ENCODE measurements around the gene RIMS1. TPM values are rescaled to one million over a fixed set of nuclear protein-coding genes. Genes with fewer than 3 reads are reported as not detected.

RIMS1 gene, protein sequence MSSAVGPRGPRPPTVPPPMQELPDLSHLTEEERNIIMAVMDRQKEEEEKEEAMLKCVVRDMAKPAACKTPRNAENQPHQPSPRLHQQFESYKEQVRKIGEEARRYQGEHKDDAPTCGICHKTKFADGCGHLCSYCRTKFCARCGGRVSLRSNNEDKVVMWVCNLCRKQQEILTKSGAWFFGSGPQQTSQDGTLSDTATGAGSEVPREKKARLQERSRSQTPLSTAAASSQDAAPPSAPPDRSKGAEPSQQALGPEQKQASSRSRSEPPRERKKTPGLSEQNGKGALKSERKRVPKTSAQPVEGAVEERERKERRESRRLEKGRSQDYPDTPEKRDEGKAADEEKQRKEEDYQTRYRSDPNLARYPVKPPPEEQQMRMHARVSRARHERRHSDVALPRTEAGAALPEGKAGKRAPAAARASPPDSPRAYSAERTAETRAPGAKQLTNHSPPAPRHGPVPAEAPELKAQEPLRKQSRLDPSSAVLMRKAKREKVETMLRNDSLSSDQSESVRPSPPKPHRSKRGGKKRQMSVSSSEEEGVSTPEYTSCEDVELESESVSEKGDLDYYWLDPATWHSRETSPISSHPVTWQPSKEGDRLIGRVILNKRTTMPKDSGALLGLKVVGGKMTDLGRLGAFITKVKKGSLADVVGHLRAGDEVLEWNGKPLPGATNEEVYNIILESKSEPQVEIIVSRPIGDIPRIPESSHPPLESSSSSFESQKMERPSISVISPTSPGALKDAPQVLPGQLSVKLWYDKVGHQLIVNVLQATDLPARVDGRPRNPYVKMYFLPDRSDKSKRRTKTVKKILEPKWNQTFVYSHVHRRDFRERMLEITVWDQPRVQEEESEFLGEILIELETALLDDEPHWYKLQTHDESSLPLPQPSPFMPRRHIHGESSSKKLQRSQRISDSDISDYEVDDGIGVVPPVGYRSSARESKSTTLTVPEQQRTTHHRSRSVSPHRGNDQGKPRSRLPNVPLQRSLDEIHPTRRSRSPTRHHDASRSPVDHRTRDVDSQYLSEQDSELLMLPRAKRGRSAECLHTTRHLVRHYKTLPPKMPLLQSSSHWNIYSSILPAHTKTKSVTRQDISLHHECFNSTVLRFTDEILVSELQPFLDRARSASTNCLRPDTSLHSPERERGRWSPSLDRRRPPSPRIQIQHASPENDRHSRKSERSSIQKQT (N-terminal part only)
- not detected in 2 replicates for total RNA-seq (2014; rRNA removed; shearing (Covaris generic))

DNA sequence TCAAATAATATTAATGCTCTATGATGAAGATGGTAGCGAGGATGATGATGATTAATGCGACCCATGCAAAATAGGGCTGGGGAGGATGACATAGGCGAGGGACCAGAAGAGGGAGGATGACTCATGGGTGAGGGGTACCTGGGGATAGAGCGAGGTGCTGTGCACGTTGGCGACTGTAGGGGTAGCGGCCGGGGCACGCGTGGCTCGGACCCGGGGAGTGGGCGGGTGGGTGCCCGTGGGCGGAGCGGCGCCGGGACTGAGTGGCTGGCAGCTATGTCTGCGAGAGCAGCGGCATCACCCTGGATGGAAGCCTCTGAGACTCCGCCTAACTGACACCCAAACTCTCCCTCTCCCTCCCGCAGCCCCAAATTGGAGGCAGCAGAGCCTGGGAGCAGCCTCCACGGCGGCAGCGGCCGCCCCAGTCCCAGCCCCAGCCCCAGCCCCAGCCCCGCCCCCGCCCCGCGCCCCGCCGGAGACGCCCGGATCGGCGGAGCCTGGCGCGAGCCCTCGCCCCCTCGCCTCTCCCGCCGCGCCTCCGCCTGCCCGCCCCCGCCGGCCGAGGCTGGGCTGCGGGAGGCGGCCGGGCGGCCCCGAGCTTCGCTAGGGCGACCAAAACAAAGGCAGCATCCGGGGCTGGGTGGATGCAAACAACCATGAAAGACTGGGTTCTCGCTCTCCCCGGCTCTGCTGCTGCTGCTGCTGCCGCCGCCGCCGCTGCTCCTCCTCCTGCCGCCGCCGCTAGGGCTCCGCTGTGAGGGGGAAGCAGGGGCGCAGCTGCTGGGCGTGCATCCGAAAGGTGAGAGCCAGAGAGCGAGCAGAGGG is at the start of gene RIMS1:
Gene RIMS1, plus strand, starts transcription at position 367 of the 822 bp plus-strand sequence. CDS start 474 bp downstream, outside the sequence.
- DNase-seq (ENCODE audit: low read depth) = no peak

DNA sequence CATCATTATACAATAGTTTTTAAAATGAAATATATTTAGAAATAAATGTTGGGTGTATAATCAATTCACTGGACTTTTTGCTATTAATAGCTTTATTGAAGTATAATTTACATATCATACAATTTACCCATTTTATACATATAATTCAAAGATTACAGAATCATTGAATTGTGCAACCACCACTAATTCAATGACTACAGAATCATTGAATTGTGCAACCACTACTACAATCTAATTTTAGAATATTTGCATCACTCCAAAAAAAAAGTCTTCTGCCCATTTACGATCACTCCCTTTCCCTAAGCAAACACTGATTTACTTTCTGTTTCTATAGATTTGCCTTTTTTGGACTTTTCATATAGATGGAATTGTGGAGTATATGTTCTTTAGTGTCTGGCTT is 35.1 kb upstream of the RIMS1 start:
- no peak for DNase-seq (ENCODE audit: low read depth)

DNA sequence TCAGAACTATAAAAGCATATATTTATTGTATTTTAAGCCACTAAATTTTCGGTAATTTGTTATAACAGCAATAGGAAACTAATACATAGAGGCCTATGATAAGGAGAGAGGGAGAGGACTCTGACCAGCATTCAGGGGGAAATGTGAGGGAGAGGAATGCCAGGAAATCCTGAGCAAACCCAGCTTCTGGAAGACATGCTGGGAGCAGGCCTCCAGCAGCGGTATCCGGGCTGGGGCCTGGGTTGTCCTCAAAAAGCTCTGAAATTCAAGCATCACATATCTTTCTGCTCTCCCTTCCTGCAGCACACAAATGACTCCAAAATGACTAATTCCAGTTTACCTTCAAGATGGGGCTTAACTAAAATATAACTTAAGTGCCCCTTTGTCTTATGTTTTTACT is 33.4 kb upstream of the RIMS1 start:
- DNase-seq (ENCODE audit: low read depth) = no peak

DNA sequence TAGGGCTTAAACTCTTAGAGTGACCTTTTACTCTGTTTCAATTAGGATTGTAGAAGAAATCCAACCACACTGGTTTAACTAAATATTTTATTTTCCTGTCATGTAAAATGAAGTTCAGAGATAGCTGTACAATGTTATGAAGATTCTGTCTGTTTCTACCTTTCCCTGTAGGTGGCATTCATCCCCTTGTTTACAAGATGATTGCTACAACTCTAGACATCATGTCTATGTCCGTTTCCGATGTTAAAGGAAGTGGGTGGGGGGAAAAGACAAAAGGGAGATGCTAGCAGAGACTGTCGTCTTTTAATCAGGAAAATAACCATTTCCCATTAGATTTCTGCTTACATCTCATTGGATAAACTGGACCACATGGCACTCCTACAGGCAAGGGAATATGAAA is 30.9 kb upstream of the RIMS1 start:
- DNase-seq (ENCODE audit: low read depth) = no peak

DNA sequence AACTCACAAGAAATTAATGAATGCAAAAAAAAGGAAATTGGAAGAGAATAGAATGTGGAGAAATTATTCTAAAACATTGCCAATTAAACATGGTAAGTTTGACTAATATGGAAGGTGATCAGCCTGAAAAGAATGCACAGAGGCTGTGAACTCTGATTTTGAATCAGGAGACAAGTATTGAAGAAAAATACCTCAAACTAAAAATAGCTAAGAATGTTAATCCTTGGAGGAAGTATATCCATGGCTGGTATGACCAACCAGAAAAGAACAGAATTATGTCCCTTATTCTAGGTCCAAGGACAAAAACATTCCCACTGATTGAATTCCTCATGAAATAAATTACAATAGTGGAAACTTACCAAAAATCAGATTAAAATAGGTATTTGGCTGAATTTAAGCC is 7.3 kb upstream of the RIMS1 start:
- no peak for DNase-seq (ENCODE audit: low read depth)

DNA sequence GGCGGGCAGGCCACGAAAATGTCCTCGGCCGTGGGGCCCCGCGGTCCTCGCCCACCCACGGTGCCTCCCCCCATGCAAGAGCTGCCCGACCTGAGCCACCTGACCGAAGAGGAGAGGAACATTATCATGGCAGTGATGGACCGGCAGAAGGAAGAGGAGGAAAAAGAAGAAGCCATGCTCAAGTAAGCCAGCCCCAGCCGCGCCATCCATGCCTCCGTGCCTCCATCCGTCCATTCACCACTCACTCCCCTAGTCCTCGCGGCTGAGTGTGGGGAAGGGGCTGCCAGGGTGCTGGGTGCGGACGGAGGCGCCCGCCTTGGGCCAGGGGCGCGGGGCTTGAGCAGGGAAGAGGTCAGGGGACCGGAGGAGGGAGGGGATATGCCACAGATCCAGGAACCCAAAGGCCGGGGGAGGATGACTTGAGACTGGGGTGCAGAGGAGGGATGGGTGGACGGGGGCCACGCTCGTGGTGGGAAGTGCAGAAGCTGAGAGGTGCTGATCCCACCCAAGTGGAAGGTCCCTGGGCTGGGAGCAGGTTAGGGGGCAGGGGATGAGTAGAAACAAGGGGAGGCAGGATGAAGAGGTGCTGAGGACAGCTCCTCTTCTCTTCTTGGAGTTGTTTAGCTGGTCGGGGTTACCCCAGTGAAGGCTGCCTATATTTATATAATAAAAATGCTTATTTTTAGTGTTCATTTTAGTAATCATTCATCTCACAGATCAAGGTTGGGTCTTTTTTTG is 825 bp downstream of the RIMS1 start:
- DNase-seq (ENCODE audit: low read depth) = no peak

DNA sequence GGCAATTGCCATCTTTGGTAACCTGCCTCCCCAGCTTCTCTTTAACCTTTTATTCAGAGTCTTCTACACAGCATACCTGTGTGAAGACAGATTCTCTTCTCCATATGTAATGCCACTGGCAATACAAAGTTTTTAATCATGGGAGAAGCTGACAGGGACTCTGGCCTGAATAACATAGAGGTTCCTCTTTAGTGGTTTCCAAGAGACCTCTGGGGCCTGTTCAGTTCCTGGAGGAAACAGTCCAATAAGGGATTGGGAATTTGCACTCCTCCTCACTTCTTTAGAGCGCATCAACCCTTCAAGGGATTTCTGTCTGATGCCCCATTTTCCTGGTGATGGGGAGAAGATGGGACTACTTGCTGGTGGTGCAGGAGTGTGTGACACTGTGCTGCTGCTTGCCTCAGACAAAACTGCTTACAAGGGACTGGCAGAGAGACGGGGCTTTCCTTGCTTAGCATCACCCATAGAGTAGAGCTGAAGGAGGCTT is 1.4 kb downstream of the RIMS1 start:
- no peak for DNase-seq (ENCODE audit: low read depth)

DNA sequence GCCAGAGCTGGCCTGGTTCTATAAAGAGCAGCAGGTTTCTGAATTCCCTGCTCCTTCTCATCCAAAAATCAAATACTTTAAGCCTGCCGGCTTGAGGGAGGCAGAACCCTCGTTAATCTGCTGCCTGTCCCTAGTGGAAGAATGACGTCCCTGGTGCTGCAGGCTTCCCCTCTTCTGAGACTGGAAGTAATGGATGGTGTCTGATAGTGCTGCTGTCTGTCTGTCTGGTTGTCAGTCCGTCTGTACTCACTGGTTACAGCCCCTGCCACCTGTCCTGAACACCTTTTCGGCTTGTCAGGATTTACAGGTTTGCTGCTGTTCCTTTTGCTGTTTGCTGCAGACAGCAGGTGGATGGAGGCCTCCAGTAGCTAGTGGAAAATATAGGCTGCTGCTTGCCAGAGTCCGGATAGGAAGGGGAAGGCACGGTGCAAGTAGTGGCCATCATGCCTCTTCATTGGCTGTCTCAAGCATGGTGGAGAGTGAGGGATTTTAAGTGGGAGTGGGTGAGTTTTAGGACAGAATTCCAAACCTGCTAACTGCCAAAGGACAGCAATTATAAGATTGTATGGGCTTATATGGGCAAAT is 2.5 kb downstream of the RIMS1 start:
- DNase-seq (ENCODE audit: low read depth) = no peak

DNA sequence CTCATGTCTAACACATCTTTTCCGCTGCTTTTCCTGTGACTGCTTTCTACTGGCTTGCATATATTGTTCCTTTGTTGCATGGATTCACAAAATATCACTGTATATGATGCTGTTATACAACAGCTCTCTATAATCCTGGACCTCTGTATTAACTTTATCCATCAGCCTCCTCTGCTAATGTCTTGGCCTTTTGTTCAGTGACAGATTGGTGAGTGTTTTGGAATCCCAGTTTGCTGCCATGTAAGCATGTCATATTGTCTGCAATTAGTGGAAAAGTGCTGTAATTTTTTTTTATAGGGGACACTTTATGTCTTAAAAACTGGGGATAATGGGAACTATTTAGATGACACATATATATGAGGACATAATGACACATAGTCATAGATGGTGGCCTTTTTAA is 3.0 kb downstream of the RIMS1 start:
- DNase-seq (ENCODE audit: low read depth) = no peak

DNA sequence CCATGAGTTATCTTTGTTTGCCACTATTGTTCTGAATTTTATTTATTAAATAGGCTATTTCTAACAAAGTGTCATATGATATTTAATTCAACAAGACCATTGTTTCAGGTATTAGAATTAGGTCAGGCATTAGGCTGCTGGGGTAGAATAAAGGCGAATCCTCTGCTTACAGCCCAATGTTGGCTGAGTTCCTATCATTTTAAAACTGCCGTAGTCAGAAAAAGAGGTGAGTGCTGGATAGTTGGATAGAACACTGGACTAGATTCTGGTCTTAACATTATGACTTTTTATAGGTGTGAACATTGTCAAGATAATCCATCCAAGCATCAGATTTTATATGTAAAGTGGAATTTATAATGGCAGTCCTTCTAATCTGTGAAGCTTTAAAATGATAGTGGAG is 6.3 kb downstream of the RIMS1 start:
- DNase-seq (ENCODE audit: low read depth) = no peak

DNA sequence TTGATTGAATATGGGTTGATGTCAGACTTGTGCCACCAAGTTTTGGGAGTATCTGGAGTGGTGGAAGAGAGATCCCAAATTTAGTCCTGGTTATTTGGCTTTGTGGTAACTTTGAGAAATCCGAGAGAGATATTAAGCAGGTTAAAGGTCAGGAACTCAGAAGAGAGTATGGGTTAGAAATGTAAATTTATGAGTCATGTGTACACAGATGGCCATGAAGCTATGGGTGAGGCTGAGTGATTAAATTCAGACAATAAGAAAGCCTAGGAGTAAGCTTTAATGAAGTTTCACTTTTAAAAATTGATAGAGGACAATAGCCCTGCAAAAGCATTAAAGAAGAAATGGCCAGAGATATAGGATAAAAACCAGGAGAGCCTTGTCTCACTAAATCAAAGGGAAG is 14.3 kb downstream of the RIMS1 start:
- DNase-seq (ENCODE audit: low read depth) = no peak

DNA sequence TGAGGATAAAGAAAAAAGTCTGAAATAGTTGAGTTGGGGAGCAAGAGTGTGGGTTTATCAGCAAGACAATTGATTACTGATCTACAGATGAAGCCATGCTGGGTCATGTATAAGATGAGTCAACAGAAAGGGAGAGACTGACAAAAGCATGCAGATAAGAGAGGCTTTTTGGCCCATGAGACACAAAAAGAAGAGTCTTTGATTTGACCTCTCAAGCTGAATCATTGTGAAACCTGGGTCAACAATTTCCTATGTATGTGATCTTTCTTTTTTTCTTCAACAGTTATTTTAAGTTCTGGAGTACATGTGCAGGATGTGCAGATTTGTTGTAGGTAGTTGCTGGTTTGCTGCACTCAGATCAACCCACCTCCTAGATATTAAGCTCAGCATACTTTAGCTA is 15.9 kb downstream of the RIMS1 start:
- no peak for DNase-seq (ENCODE audit: low read depth)

DNA sequence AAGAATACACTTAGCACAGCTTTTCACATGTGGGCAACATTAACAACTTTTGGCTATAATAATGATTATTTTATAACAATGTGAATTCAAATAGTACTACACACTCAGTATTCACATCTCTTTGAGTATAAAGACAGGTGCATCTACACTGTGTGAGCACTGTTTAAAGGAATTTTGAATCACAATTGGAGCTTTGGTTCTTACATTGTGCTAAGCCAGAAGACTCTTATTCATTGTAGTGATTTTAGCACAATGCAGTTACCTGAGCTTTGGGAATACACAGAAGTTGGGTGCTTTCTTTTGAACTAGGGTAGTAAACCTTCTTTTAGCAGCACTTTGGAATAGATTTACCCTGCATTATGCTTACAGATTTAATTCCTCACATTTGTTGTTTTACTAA is 20.5 kb downstream of the RIMS1 start:
- no peak for DNase-seq (ENCODE audit: low read depth)

DNA sequence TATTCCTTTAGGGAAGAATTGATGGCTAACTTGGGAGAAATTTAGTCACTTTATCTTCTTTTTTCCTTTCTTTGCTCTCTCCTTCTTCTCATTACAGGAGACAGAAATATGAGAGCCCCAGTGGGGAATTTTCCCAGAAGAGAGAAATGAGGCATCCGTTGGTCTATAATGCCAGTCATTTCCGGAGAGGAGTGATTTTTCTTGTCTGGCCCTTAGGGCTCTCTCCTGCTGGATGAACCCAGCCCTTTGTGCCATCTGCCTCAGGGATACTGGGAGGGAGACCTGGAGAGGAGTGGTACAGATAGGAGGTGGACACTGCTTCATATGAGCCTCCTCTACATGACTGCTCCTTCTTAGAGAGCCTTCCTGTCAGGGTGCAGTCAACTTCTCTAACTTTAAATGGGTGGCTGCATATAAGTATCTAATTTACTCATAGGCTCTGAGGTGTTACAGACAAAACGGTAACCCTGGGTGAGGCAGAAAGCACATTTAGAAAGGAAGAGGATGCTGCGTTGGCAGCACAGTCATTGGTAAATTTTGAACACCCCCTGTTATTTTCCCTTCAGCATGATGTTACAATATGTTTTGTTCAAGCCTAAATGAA is 21.9 kb downstream of the RIMS1 start:
- DNase-seq (ENCODE audit: low read depth) = no peak

DNA sequence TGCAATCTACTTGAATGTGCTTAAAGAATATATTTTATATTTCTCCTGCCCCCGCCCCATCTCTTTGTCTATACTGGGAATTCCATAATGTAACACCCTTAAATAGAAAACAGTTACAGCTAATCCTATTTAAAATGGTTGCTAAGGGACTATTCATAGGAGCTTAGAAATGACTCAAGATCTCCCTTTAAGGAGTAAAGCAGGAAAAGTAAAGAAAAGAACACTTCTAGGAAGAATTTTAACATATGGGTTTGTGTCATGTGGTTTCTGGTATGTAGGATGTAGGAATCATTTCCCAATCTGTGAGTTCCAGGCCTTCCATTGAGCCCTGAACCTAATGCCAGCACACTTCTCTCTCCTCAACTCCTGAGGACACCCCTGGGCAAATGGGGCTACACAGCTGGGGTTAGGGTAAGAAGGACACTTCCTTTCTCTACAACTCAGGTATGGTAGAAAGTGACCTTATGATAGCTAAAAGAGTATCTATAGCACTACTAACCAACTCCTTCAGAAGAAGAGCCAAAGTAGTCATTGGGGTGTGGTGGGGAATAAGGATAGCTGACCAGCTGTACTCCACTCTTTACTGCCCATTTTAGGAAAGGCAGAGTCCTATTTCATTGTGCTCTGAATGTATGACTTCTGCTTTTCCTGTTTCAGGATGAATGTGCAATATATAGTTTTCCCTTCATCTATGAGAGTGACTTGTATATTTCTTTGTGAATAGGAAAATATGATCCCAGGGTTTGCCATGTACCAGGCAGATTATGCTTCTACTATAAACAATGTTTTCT is 27.3 kb downstream of the RIMS1 start:
- DNase-seq (ENCODE audit: low read depth) = no peak

DNA sequence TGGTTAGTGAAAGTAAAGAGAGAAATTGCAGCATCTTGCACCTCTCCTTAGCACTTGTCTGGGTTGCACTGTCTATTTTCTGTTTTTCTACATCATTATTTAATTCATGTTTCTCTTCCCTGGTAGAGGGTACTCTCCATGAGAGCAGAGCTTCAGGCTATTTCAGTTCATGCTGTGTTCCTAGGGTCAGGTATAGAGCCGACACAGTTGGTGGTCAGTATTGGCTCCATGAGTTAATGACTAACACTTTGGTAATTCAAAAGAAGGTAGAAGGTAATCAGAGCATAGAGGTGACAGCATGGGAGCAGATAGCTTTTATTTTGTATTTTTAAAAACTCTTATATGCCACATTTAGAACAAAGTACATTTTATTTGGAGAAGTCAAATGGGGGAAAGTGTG is 42.7 kb downstream of the RIMS1 start:
- DNase-seq (ENCODE audit: low read depth) = no peak

DNA sequence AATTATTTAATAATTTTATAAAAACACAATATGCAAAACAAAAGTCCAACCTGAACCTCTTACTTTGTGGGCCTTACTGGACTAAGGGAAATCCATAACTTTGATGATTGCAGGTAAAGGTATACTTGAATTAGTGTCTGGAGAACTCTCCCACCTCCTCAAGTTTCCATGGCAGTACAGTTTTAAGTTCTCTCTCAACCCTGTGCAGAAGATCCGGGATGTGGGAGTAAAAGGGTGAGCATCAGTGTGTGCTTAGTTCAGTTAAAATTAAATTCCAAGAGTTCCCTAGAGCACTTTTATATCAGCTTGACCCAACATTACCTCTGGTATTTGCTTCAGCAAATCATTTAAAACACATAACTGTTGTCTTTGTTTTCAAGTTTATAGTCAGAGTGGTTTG is 47.5 kb downstream of the RIMS1 start:
- no peak for DNase-seq (ENCODE audit: low read depth)

DNA sequence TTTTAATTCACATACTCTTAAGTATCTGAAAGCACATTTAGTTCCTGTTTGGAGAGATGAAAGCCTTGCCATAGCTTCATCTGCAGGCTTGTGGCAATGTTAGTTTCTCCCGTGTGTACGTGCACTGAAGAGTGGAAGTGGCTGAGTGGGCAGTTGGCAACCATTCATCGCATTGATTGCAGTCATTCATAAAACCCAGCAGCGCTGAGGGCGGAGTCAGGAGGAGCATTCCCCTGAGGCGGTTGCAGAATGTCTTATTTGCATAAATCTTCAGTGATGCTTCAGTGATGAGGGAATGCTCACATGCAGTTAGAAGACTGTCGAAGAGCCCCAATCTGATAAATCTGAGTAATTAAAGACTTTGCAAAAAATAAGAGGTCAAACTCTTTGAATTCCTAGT is 79.1 kb downstream of the RIMS1 start:
- no peak for DNase-seq (ENCODE audit: low read depth)

DNA sequence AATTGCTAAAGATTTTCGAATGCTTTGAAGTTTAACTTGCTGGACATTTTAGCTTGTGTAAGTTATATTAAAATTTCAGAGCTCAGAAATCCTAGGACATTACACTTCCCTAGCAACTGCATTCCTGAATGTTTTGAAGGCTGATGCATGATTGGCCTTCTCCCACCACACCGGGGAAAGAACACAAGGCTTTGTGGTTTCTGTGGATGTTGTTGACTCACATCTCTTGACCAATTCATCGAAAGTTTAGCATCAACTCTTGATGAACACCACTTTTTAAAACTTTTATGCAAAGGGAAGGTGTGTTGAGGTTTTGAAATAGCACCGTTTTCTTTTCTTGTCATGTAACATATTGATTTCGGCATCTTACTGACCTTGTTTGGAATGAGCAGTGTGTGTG is 81.1 kb downstream of the RIMS1 start:
- DNase-seq (ENCODE audit: low read depth) = peak; percentile 1

Measured in RPMI7951 (cell line).